H1 (cell line): ENCODE measurements around the gene NR2F2. TPM values are rescaled to one million over a fixed set of nuclear protein-coding genes. Genes with fewer than 3 reads are reported as not detected.

Experiments
- CTCF ChIA-PET: fragments of 300-600 bp; sonication (Branson Sonifier 250); formaldehyde crosslinking; loops from one replicate; lab custom pipeline; 2021; ENCODE audit not compliant: partially characterized antibody; lab: Charles Lee
- POLR2A ChIA-PET: fragments of 300-600 bp; sonication (Branson Sonifier 250); formaldehyde crosslinking; loops from one replicate; lab custom pipeline; 2021; ENCODE audit warnings: inconsistent platforms; ENCODE audit not compliant: partially characterized antibody; lab: Charles Lee
- DNase-seq, 2 experiments: peaks; one replicate each; pipeline versions ENCODE4 v3.0.0 to v3.0.0-alpha.2; 2010 to 2022; ENCODE audit warnings: low spot score in 2 of 2, low read depth in 1 of 2, mixed read lengths in 1 of 2
- FAIRE-seq: peaks from 2 replicates; lab custom pipeline; 2011; peaks lifted over from hg19 to GRCh38; lab: Jason Lieb, UNC
- H2AFZ ChIP-seq: 2 replicates; pipeline ENCODE4 v1.8.1; 2012; ENCODE audit warnings: low read length, inconsistent platforms
- H2AK5ac ChIP-seq: 2 replicates; pipeline ENCODE4 v1.6.1; 2013; ENCODE audit warnings: low read depth, low read length
- H2BK120ac ChIP-seq: replicated peaks from 2 replicates; pipeline ENCODE3; 2013; ENCODE audit warnings: low read depth, low read length, inconsistent platforms
- H2BK12ac ChIP-seq: 2 replicates; pipeline ENCODE4 v1.6.1; 2013; ENCODE audit warnings: low read depth, low read length
- H2BK15ac ChIP-seq: 2 replicates; pipeline ENCODE4 v1.6.1; 2013; ENCODE audit warnings: low read length
- H2BK20ac ChIP-seq: 2 replicates; pipeline ENCODE4 v1.6.1; 2013; ENCODE audit warnings: low read length
- H2BK5ac ChIP-seq: 2 replicates; pipeline ENCODE4 v1.6.1; 2013; ENCODE audit warnings: low read depth, low read length
- H3K14ac ChIP-seq: 2 replicates; pipeline ENCODE4 v1.6.1; 2013; ENCODE audit warnings: inconsistent platforms; ENCODE audit not compliant: insufficient read length
- H3K18ac ChIP-seq: 2 replicates; pipeline ENCODE4 v1.6.1; 2013; ENCODE audit warnings: low read length; ENCODE audit errors: extremely low read depth
- H3K23ac ChIP-seq: 2 replicates; pipeline ENCODE4 v1.6.1; 2013; ENCODE audit warnings: inconsistent platforms; ENCODE audit not compliant: insufficient read length
- H3K23me2 ChIP-seq: 2 replicates; pipeline ENCODE4 v1.6.1; 2013; ENCODE audit warnings: low read depth, low read length
- H3K27ac ChIP-seq: 2 replicates; pipeline ENCODE4 v1.6.1; 2011; ENCODE audit warnings: low read depth, low read length, inconsistent platforms
- H3K27me3 ChIP-seq, 4 experiments: replicated peaks in 1 of 4; 1 replicate in 1 of 4; 2 replicates in 3 of 4; pipeline versions ENCODE4 v1.6.1 to v1.8.1; 2011 to 2013; ENCODE audit warnings: low read length in 3 of 4, mild to moderate bottlenecking in 3 of 4, inconsistent platforms in 2 of 4, mixed read lengths in 2 of 4, moderate library complexity in 1 of 4; ENCODE audit not compliant: control insufficient read depth in 3 of 4, insufficient read depth in 3 of 4; ENCODE audit errors: extremely low read depth in 1 of 4
- H3K36me3 ChIP-seq, 4 experiments: 2 replicates each; pipeline versions ENCODE4 v1.6.1 to v1.8.1; 2011 to 2013; ENCODE audit warnings: mild to moderate bottlenecking in 4 of 4, low read length in 3 of 4, moderate library complexity in 2 of 4, control low read depth in 1 of 4, inconsistent platforms in 1 of 4; ENCODE audit not compliant: insufficient read depth in 4 of 4, control insufficient read depth in 2 of 4
- H3K4ac ChIP-seq: replicated peaks from 2 replicates; pipeline ENCODE3; 2013; ENCODE audit warnings: low read length, low read depth, mixed read lengths, inconsistent platforms; ENCODE audit not compliant: insufficient read length
- H3K4me1 ChIP-seq, 4 experiments: replicated peaks in 1 of 4; 1 replicate in 1 of 4; 2 replicates in 3 of 4; pipeline versions ENCODE4 v1.6.1 to v1.8.1; 2011 to 2013; ENCODE audit warnings: low read length in 3 of 4, inconsistent platforms in 2 of 4, mixed read lengths in 1 of 4; ENCODE audit not compliant: insufficient read depth in 4 of 4, control insufficient read depth in 3 of 4
- H3K4me2 ChIP-seq, 2 experiments: 2 replicates each; pipeline versions ENCODE4 v1.6.1 to v1.8.1; 2011 to 2013; ENCODE audit warnings: low read depth in 2 of 2, low read length in 2 of 2, control low read depth in 1 of 2, inconsistent platforms in 1 of 2, mild to moderate bottlenecking in 1 of 2; ENCODE audit not compliant: insufficient read depth in 1 of 2
- H3K4me3 ChIP-seq, 4 experiments: fragments of 200-600, 300-600 bp in 1 of 4; sonication (generic), shearing (Covaris generic), sonication (Bioruptor Twin) in 1 of 4; 2 replicates each; pipeline versions ENCODE4 v1.5.1 to v1.8.1; 2011 to 2016; ENCODE audit warnings: low read length in 4 of 4, low read depth in 3 of 4, control low read depth in 2 of 4, inconsistent platforms in 2 of 4, mild to moderate bottlenecking in 2 of 4, mixed read lengths in 1 of 4, moderate library complexity in 1 of 4; ENCODE audit not compliant: insufficient read depth in 2 of 4; ENCODE audit errors: extremely low read depth in 1 of 4
- H3K56ac ChIP-seq: replicated peaks from 2 replicates; pipeline ENCODE3; 2013; ENCODE audit warnings: low read depth, mild to moderate bottlenecking, mixed read lengths, low read length, inconsistent platforms; ENCODE audit not compliant: insufficient read length
- H3K79me1 ChIP-seq: 2 replicates; pipeline ENCODE4 v1.6.1; 2013; ENCODE audit warnings: low read depth, low read length, control low read depth
- H3K79me2 ChIP-seq, 2 experiments: 2 replicates each; pipeline versions ENCODE4 v1.6.1 to v1.8.1; 2012 to 2013; ENCODE audit warnings: low read length in 2 of 2, mild to moderate bottlenecking in 2 of 2, inconsistent platforms in 1 of 2; ENCODE audit not compliant: insufficient read depth in 2 of 2, control insufficient read depth in 1 of 2
- H3K9ac ChIP-seq, 4 experiments: replicated peaks in 1 of 4; 1 replicate in 1 of 4; 2 replicates in 3 of 4; pipeline versions ENCODE4 v1.6.1 to v1.8.1; 2011 to 2013; ENCODE audit warnings: low read depth in 3 of 4, low read length in 3 of 4, control low read depth in 2 of 4, mild to moderate bottlenecking in 2 of 4, moderate library complexity in 2 of 4, inconsistent platforms in 1 of 4; ENCODE audit errors: extremely low read depth in 1 of 4
- H3K9me3 ChIP-seq, 2 experiments: 2 replicates each; pipeline versions ENCODE4 v1.6.1 to v1.8.1; 2012 to 2013; ENCODE audit warnings: mild to moderate bottlenecking in 2 of 2, moderate library complexity in 2 of 2, control low read depth in 1 of 2, inconsistent platforms in 1 of 2, low read depth in 1 of 2, low read length in 1 of 2, mixed read lengths in 1 of 2; ENCODE audit not compliant: insufficient read depth in 2 of 2
- H4K20me1 ChIP-seq, 2 experiments: replicated peaks in 1 of 2; 2 replicates each; pipeline versions ENCODE3 to v1.8.1; 2011 to 2013; ENCODE audit warnings: inconsistent platforms in 2 of 2, low read length in 2 of 2, mild to moderate bottlenecking in 1 of 2; ENCODE audit not compliant: insufficient read depth in 2 of 2, control insufficient read depth in 1 of 2
- H4K5ac ChIP-seq: 2 replicates; pipeline ENCODE4 v1.6.1; 2013; ENCODE audit warnings: low read length, low read depth, mixed read lengths, inconsistent platforms; ENCODE audit not compliant: insufficient read length
- H4K8ac ChIP-seq: 2 replicates; pipeline ENCODE4 v1.8.0; 2013; ENCODE audit warnings: mild to moderate bottlenecking, moderate library complexity, low read length, inconsistent platforms; ENCODE audit not compliant: insufficient read depth; ENCODE audit errors: extremely low read depth
- H4K91ac ChIP-seq: replicated peaks from 2 replicates; pipeline ENCODE3; 2013; ENCODE audit warnings: low read length, mixed read lengths, inconsistent platforms; ENCODE audit not compliant: insufficient read length
- BRCA1 ChIP-seq: IDR thresholded peaks from 2 replicates; pipeline ENCODE4 v1.6.1; 2012; ENCODE audit warnings: low read depth, low read length, improper control_type of control experiment
- CBX5 ChIP-seq: fragments of 300-800, 300-1000 bp; sonication (generic); IDR thresholded peaks from 2 replicates; pipeline ENCODE4 v1.7.1; 2016; ENCODE audit warnings: antibody characterized with exemption, low read length, low read depth
- CBX8 ChIP-seq: fragments of 300-800, 300-1000 bp; sonication (generic); IDR thresholded peaks from 2 replicates; pipeline ENCODE4 v1.7.1; 2016; ENCODE audit warnings: low read depth, low read length, borderline replicate concordance
- EP300 ChIP-seq, 2 experiments: IDR thresholded peaks; 1 replicate in 1 of 2; 2 replicates in 1 of 2; pipeline ENCODE4 v1.6.1; 2011 to 2012; ENCODE audit warnings: low read depth in 2 of 2, low read length in 2 of 2, mild to moderate bottlenecking in 2 of 2, borderline replicate concordance in 1 of 2, inconsistent platforms in 1 of 2, moderate library complexity in 1 of 2
- EZH2 ChIP-seq: fragments of 200-600 bp; sonication (generic); IDR thresholded peaks from 2 replicates; pipeline ENCODE4 v1.7.1; 2012; ENCODE audit warnings: low read depth, mild to moderate bottlenecking, moderate library complexity, low read length, inconsistent platforms; ENCODE audit not compliant: severe bottlenecking
- GABPA ChIP-seq: IDR thresholded peaks from 2 replicates; pipeline ENCODE4 v1.6.1; 2011; ENCODE audit warnings: mild to moderate bottlenecking, low read length, moderate library complexity, borderline replicate concordance; ENCODE audit not compliant: insufficient read depth
- HDAC2 ChIP-seq, 2 experiments: fragments of 300-600 bp in 1 of 2; sonication (generic) in 1 of 2; IDR thresholded peaks; 2 replicates each; pipeline ENCODE4 v1.6.1; 2011 to 2012; ENCODE audit warnings: low read depth in 2 of 2, low read length in 2 of 2, mild to moderate bottlenecking in 2 of 2, moderate library complexity in 2 of 2, borderline replicate concordance in 1 of 2, inconsistent platforms in 1 of 2
- KDM1A ChIP-seq: fragments of 200-600, 300-600 bp; sonication (generic); IDR thresholded peaks from 2 replicates; pipeline ENCODE4 v1.7.1; 2016; ENCODE audit warnings: mild to moderate bottlenecking, low read length, borderline replicate concordance
- POU5F1 ChIP-seq: IDR thresholded peaks from 2 replicates; pipeline ENCODE4 v1.6.1; 2011; ENCODE audit warnings: low read depth, mild to moderate bottlenecking, low read length, moderate library complexity
- TAF1 ChIP-seq: IDR thresholded peaks from 2 replicates; pipeline ENCODE4 v1.6.1; 2011; ENCODE audit warnings: mild to moderate bottlenecking, low read depth, low read length
- TAF7 ChIP-seq: optimal IDR thresholded peaks from 2 replicates; pipeline ENCODE3; 2011; ENCODE audit warnings: low read depth, mild to moderate bottlenecking, inconsistent platforms, low read length, moderate library complexity, borderline replicate concordance
- TEAD4 ChIP-seq: IDR thresholded peaks from 2 replicates; pipeline ENCODE4 v1.6.1; 2012; ENCODE audit warnings: low read depth, low read length, inconsistent platforms, mixed read lengths
- WGBS, 2 experiments: shearing (Covaris generic) in 1 of 2; methylation state at CpG; one replicate each; pipeline versions ENCODE4 v1.1.6 to v1.1.7; 2013 to 2015; ENCODE audit warnings: low lambda C conversion rate in 2 of 2, mixed read lengths in 2 of 2, inconsistent platforms in 1 of 2, low coverage in 1 of 2, missing lambda C conversion rate in 1 of 2; ENCODE audit not compliant: insufficient replicate concordance in 2 of 2, insufficient coverage in 1 of 2, insufficient read length in 1 of 2; ENCODE audit errors: extremely low coverage in 1 of 2, missing lambda C conversion rate in 1 of 2; 5-methylcytosine and 5-hydroxymethylcytosine counted together
- polyA plus RNA-seq, 7 experiments: library from polyadenylated mRNA; depleted of rRNA in 3 of 7; stranded (reverse) in 5 of 7; unstranded in 2 of 7; fragments of >200 nt in 5 of 7; fragments of 200-250 nt in 2 of 7; gene quantifications; 1 replicate in 5 of 7; 2 replicates in 1 of 7; 4 replicates in 1 of 7; pipeline versions ENCODE4 v1.2.1 to v1.2.3, GENCODE V29; 2011 to 2013; ENCODE audit warnings: missing spikeins in 2 of 7, mixed read lengths in 2 of 7
- total RNA-seq: library from RNA; stranded (reverse); fragmentation: NEBNext Ultra II Directional; extraction: Animal tissue kit (Norgen Biotek cat#: 25700); gene quantifications from 2 replicates; pipeline ENCODE4 v1.2.1, GENCODE V29; 2021
- TF ChIP-seq, protein P1 (sequence below): IDR thresholded peaks from 2 replicates; pipeline ENCODE4 v1.6.1; 2011; ENCODE audit warnings: low read depth, mild to moderate bottlenecking, low read length; ENCODE audit not compliant: insufficient read depth

NR2F2 gene
- total and polyA plus RNA-seq, 2 of the 8 experiments (the other 6 are each of a cell fraction or from before 2014, with no cell fraction given): 0.03 TPM; not detected in 1

DNA sequence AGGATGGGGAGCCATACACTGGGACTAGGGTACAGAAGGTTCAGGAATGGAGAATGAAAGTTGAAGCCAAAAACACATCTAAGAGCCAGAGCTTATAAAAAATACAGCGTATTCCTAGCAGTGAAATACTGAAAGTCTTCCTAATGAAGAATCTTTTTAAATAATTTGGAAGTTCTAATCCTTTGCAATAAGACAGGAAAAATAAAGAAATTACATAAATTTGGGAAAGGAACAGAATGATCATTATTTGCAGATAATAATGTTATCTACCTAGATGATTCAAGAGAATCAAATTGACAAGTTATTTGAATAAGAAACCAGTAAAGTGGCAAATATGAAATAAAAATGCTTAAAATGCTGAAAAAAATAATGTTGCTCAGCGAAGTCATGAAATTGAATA lies 32.3 kb upstream of the NR2F2 start:
- Histone ChIP-seq H2BK15ac (no peak overlapping the region), H3K27ac (no peak overlapping the region), H3K79me2 (no peaks in the 10 kb centered on the region), H3K18ac (no peak overlapping the region), H3K27me3 (no peaks in the 10 kb centered on the region), H3K4me2 (no peak overlapping the region), H2AK5ac (no peak overlapping the region), H3K9ac (no peak overlapping the region), H3K36me3 (no peaks in the 10 kb centered on the region; a peak in 1 of 8 replicates), H3K14ac (no peak overlapping the region), H3K56ac (no peak overlapping the region), H3K4me1 (peaks cover 0 to 9% (median 6%) of the 10 kb centered on the region in 4 experiments; a peak in 4 of 7 replicates), H3K23ac (no peak overlapping the region), H4K5ac (no peak overlapping the region), H3K9me3 (peaks cover 11% of the 10 kb centered on the region in 2 experiments; a peak in 3 of 4 replicates), H3K4me3 (no peak overlapping the region), H3K23me2 (no peaks in the 10 kb centered on the region), H3K4ac (no peak overlapping the region), H4K20me1 (no peaks in the 10 kb centered on the region), H4K91ac (no peak overlapping the region), H2BK120ac (no peak overlapping the region), H2AFZ (no peak overlapping the region), H2BK5ac (no peak overlapping the region), H4K8ac (no peak overlapping the region), H2BK20ac (no peak overlapping the region), H2BK12ac (no peak overlapping the region), H3K79me1 (no peaks in the 10 kb centered on the region)
- DNase-seq: no peak
- WGBS, 2 experiments: 95% methylated on average over 2 of the region's 2 CpGs; no CpG with 5 or more reads in 1 of the 2 experiments
- FAIRE-seq: no peak
- POLR2A ChIA-PET: no interaction called here
- CTCF ChIA-PET: no interaction called here
- no peak for TF ChIP-seq CBX5
- no peak for TF ChIP-seq TAF7
- no peak for TF ChIP-seq KDM1A
- TF ChIP-seq BRCA1: no peak
- TF ChIP-seq CBX8: no peak
- TF ChIP-seq, protein P1, sequence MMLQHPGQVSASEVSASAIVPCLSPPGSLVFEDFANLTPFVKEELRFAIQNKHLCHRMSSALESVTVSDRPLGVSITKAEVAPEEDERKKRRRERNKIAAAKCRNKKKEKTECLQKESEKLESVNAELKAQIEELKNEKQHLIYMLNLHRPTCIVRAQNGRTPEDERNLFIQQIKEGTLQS: no peak
- no peak for TF ChIP-seq EP300 (IDR thresholded peaks at IDR 0.05; ENCODE audit: borderline replicate concordance in 1 of 2, low read depth in 2 of 2, low read length in 2 of 2)
- no peak for TF ChIP-seq TEAD4
- TF ChIP-seq HDAC2 (IDR thresholded peaks at IDR 0.05; ENCODE audit: borderline replicate concordance in 1 of 2, low read depth in 2 of 2, low read length in 2 of 2): no peak
- TF ChIP-seq EZH2: no peak
- no peak for TF ChIP-seq GABPA
- no peak for TF ChIP-seq TAF1
- no peak for TF ChIP-seq POU5F1
